Midbrain (tissue), 1 donor: ENCODE data around the gene CP.
"Not testable (repeated sequence)": the region's sequence is repeated elsewhere in the genome, so short reads cannot be mapped to it uniquely, and the experiment has no call there.

Experiments used
- DNase-seq: peaks from one replicate; lab custom pipeline; 2025; lab: John Stamatoyannopoulos, UW

The CP gene

GRCh38 chr3:149227591-149228268 lies 6.1 kb upstream of the CP start:
- no peak for DNase-seq

- no peak for DNase-seq
Observed at GRCh38 chr3:149226776-149227175, 5.1 kb upstream of the CP start.

GRCh38 chr3:149224736-149225594 lies 3.3 kb upstream of the CP start:
- DNase-seq, result peak; percentile 12

DNA sequence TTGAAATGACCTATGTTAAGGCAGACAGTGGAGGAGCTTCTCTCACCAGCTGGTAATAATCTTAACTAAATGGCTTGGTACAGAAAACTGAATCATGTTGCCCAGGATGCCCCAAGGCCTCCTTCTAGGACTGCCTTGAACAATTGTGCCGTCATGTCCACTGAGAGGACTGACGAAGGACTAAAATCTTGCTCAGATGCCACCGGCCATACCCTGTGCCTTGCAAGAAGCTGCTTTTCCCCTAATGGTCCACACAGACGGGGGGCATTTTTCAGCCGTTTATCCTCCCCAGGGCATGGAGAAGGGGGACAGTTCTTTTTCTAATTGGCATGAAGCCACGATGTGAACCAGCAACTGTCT lies 1.8 kb upstream of the CP start:
- no peak for DNase-seq

DNA sequence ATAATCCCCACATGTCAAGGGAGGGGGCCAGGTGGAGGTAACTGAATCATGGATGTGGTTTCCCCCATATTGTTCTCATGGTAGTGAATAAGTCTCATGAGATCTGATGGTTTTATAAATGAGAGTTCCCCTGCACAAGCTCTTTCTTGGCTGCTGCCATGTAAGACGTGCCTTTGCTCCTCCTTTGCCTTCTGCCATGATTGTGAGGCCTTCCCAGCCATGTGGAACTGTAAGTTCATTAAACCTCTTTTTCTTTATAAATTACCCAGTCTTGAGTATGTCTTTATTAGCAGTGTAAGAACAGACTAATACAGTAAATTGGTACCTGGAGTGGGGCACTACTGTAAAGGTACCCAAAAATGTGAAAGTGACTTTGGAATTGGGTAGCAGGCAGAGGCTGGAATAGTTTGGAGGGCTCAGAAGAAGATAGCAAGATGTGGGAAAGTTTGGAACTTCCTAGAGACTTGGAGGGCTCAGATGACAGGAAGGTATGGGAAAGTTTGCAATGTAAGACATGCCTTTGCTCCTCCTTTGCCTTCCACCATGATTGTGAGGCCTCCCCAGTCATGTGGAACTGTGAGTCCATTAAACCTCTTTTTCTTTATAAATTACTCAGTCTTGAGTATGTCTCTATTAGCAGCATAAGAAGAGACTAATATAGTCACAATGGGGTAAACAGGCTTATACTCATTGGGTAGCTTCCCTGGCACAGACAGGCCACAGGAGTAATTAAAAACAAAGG lies 2.1 kb downstream of the CP start:
- not testable (repeated sequence) for DNase-seq

DNA sequence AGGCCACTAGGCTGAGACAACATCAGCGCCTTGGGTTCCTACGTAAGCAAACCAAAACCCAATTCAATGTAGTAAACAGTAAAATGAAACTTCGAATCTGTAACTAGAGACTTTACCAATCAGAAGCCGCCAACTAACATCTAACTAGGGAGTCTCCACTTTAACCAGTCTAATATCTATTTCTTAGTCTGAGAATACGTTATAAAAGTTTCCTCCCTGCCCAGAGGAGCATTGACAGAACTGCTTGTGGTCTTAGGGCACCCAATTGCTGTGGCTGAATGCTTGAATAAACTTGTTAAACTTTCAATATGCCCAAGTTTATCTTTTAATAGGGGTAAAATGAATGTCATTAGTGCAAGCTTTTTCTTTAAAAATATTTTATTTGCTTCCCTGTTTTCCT lies 4.3 kb downstream of the CP start:
- DNase-seq, result no peak

DNA sequence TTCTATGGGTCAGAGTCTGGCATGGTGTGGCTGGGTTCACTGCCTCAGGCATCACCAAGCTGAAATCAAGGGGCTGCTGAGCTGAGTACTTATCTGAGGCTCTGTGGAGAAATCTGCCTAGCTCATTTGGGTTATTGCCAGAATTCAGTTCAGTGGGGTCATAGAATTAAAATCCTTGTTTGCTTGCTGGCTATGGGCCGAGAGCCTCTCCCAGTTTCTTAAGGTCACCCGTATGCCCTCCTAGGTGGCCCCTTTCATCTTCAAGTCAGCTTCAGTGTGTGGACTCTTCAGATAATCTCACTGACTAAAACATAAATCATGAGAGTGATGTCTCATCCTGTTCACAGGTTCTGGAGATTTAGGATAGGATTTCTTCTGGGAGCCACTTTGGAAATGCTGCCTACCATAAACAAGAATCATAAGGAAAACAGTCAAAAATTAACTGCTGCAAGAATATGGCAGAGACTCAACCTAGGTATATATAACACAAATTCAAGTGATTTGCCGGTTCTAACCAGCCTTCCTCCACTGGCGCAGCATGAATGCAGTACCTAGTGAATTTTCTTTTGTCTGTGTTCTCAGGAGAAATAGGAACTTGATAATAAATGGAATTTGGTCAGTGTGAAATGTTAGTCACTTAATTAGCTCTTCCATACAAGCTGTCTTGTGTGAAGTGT lies 5.3 kb downstream of the CP start:
- DNase-seq, result no peak

DNA sequence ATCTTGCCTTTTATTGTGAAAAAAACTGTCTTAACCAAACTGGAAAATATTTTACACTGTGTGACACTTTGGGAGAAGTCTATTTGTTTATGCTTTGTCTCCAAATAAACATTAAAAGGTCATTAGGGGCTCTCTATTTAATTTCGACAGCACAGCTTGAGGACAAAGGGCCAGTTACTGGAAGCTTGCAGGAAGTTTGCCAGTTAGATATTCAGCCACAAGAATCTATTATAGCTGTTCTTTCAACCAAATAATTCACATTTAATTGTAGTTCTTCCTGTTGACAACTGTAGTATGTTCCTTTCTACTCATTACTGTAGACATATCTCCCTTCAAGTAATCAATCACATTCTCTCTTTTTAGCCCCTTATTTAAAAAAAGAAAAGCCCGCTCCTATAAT lies 6.1 kb downstream of the CP start:
- DNase-seq, result no peak

- no peak for DNase-seq
Observed at GRCh38 chr3:149214702-149215101, 6.9 kb downstream of the CP start.

GRCh38 chr3:149212386-149212785 lies 9.2 kb downstream of the CP start:
- DNase-seq, result no peak

- DNase-seq, result no peak
Observed at GRCh38 chr3:149209431-149209830, 12.2 kb downstream of the CP start.

DNA sequence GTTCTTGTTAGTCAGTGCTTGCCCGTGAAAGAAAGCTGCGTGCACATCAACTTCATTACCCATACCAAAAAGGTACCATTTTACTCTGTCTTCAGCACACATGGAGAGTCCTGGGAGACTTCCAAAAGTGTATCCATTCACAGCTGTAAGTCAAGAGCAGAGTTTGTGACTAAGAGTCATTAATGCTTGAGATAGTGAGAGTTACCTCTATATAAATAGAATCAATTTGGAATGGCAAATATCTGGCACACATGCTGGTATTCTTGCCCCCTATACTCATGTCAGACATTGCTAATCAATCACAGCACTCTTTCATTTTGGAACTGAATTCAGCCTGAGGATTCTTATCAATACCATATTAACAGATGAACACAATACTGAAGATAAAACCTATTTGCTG lies 14.2 kb downstream of the CP start:
- no peak for DNase-seq

DNA sequence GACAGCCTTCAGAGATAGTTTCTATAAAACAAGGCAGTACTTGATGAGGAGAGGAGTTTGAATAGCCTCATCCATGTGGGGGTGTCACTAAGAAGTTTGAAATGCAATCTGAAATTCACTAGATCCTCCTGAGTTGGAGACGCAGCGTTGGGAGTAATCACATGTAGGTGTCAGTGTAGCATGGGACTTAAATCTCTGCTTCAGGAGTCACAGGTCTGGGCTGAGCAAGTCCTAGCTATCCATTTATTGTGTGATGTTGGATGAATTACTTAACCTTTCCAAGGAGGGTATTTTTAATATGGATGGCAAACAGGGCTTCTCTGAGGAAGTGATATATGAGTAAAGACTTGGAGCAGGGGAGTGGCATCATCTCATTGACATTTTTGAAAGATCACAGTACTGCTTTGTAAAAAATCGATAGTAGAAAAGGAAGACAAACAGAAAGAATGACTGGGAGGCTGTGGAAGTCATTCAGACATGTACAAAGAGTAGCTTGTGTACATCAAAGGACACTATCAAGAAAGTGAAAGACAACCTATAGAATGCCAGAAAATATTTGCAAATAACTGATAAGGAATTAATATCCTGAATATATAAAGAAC lies 17.1 kb downstream of the CP start:
- DNase-seq, result no peak

DNA sequence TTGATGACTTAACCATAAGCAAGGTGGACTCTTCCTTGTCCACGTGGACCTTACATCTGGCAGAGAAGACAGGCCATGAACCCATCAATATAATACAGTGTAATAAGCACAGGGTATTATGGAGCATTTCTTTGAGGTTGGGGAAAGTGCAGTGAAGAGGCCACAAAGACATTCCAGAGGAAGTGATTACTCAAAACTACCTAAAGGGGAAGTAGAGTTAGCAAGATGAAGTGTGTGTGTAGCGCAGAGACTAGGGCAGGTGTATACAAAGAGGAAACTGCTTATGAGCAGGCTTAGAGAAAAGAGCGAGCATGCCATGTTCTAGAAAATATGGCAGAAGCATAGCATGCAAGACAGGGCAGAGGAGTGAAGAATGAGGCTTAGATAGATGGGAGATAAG lies 17.9 kb downstream of the CP start:
- no peak for DNase-seq

DNA sequence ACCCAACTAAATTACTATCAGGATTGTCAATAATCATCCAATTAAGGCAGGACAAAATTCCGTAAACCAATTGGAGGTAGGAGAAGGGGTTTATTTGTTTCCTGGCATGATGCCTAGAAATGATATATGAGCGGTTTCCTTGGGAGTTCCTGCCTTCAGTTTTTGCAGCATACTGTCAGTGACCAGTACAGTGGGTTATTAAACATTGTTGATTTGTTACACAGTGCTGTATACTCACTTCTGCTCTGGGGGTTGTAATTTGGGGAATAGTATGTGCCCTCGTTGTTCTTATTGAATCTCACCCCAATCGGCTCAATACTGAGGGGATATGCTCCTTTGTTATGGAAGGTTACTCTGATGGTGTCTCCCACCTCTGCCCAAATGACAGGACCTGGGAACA lies 22.2 kb downstream of the CP start:
- DNase-seq, result no peak

- DNase-seq, result no peak
Observed at GRCh38 chr3:149198611-149199010, 23.0 kb downstream of the CP start.

GRCh38 chr3:149197669-149198068 lies 24.0 kb downstream of the CP start:
- DNase-seq, result no peak

DNA sequence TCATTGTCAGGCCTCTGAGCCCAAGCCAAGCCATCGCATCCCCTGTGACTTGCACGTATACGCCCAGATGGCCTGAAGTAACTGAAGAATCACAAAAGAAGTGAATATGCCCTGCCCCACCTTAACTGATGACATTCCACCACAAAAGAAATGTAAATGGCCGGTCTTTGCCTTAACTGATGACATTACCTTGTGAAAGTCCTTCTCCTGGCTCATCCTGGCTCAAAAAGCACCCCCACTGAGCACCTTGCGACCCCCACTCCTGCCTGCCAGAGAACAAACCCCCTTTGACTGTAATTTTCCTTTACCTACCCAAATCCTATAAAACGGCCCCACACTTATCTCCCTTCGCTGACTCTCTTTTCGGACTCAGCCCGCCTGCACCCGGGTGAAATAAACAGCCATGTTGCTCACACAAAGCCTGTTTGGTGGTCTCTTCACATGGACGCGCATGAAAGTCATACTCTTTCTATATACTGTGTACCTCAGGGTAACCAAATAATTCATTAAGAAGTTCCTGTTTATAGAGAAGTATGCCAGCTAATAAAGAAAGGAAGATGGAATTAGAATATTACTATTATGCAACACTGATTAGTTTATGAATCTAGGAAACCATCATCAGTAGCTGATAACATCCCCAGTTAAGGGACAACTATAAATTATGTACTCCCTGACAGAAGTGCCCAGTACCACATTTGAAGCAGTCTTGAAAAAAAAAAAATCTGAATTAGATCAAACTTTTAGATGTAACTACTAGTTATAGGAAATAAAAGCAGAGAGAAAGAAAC lies 24.6 kb downstream of the CP start:
- DNase-seq, result not testable (repeated sequence)

GRCh38 chr3:149195221-149195620 lies 26.4 kb downstream of the CP start:
- DNase-seq, result no peak

- no peak for DNase-seq
Observed at GRCh38 chr3:149188494-149188893, 33.1 kb downstream of the CP start.

DNA sequence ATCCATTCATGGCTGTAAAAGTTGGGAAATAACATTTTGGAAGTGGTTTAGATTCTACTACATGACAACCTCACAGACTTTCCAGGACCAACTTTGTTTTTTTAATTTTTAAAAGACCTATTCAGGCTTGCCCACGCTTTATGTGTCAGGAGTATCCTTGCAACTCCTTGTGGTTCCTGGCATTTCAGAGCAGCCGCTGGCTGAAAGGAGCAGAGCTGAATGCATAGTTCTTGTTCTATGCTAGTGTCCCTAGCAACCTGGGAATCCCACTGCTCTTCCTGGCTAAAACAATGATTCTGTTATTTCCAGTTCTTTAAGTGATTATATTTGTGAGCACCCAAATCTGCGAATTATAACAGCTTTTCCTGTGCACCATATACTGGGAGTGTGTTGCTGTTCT lies 34.9 kb downstream of the CP start:
- peak; percentile 35 for DNase-seq
